Activated naive CD4-positive, alpha-beta T cell treated with anti-CD3 and anti-CD28 coated beads, Interleukin-2, amount 50 U/mL, for 24 hours (primary cell): ENCODE measurements around the gene ACBD4.
"Not testable (repeated sequence)": the region's sequence is repeated elsewhere in the genome, so short reads cannot be mapped to it uniquely, and the experiment has no call there.

Experiments used
- H3K27ac Mint-ChIP-seq: one replicate; pipeline ENCODE4 v1.8.0; 2021; ENCODE audit warnings: mild to moderate bottlenecking, mixed read lengths
- H3K27me3 Mint-ChIP-seq: one replicate; pipeline ENCODE4 v1.8.0; 2021; ENCODE audit warnings: mixed read lengths
- H3K36me3 Mint-ChIP-seq: one replicate; pipeline ENCODE4 v1.8.0; 2021; ENCODE audit warnings: mixed read lengths
- H3K4me1 Mint-ChIP-seq: one replicate; pipeline ENCODE4 v1.8.0; 2021; ENCODE audit warnings: mixed read lengths
- H3K4me3 Mint-ChIP-seq: one replicate; pipeline ENCODE4 v1.8.0; 2021; ENCODE audit warnings: mild to moderate bottlenecking, mixed read lengths
- H3K9me3 Mint-ChIP-seq: one replicate; pipeline ENCODE4 v1.8.0; 2021; ENCODE audit warnings: mixed read lengths

ACBD4 gene

DNA sequence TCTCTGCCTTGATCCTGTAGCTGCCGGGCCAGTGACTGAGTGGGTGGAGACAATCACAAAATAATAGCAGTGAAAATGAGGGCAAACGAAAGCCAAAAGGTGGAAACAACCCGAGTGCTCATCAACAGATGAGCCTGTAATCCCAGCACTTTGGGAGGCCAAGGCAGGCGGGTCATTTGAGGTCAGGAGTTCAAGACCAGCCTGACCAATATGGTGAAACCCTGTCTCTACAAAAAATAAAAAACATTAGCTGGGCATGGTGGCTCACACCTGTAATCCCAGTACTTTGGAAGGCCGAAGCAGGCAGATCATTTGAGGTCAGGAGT is 10.7 kb upstream of the ACBD4 start:
- H3K27ac Mint-ChIP-seq, H3K4me1 Mint-ChIP-seq, H3K27me3 Mint-ChIP-seq, H3K4me3 Mint-ChIP-seq, H3K36me3 Mint-ChIP-seq, H3K9me3 Mint-ChIP-seq: not testable (repeated sequence)

DNA sequence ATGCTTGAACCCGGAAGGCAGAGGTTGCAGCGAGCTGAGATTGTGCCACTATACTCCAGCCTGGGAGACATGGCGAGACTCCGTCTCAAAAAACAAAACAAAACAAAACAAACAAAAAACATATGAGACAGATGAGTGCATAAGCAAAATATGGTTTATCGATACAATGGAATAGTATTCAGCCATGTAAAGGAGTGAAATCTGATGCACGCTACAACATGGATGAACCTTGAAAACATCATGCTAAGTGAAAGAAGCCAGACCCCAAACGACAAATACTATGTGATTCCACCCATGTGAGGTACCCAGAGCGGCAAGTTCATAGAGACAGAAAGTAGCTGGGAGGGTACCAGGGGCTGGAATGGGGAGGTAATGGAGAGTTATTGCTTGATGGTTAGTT is 10.0 kb upstream of the ACBD4 start:
- Mint-ChIP-seq H3K4me1 (no peaks in the 10 kb centered on the region), H3K27me3 (no peaks in the 10 kb centered on the region), H3K9me3 (no peaks in the 10 kb centered on the region), H3K36me3 (no peaks in the 10 kb centered on the region), H3K27ac (peak overlapping the region; percentile 46), H3K4me3 (no peak overlapping the region)

DNA sequence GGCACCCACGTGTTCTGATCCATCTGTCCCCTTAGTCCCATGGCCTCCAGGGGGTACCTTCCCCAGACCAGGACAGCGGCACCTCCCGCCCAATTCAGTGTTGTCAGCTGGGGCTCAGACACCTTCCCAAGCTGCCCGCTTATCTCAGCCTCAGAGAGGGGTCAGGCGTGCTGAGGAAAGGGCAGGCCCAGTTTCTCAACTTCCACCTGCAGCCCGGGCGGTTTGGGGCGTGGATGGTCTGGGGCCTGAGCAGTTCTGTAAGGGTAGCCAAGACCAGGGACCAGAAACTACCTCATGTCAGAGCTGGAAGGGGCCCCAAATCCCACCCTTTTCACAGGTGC is 8.3 kb upstream of the ACBD4 start:
- Mint-ChIP-seq H3K27ac (no peak overlapping the region), H3K4me1 (peaks cover 6% of the 10 kb centered on the region), H3K4me3 (no peak overlapping the region), H3K9me3 (no peaks in the 10 kb centered on the region), H3K36me3 (no peaks in the 10 kb centered on the region), H3K27me3 (no peaks in the 10 kb centered on the region)

DNA sequence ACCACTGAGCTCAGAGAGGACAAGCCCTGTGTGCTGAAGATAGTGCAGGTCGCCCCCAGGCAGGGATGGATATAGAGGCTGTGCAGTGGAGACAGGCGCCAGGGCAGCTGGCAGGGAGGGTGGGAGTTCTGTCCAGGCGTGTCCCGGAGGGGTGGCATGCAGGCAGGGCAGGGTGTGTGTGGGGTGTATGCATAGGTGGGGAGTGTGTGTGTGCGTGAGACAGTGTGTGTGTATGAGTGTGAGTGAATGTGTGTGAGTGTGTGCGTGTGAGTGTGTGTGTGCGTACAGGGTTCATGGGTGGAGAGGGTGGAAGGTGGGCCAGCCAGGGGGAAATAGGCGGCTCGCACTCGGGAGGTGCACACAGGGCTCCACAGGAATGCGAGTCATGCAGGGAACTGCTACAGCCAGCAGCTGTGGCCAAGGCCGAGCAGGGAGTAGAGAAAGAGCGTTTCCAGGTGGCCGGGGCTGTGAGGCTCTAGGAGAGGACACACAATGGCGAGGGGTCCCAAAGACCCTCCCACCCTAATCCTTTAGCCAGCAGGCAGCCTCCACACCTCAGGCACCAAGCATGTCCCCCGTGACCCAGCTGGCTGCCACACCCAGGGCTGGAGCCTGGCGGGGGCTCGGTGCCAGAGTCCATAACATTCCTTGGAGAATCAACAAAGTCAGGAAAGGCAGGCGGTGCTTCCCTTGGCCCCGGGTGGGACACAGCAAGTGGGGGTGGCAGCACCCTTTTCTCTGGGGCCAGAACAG is 7.8 kb upstream of the ACBD4 start:
- Mint-ChIP-seq H3K27me3 (no peaks in the 10 kb centered on the region), H3K9me3 (no peaks in the 10 kb centered on the region), H3K27ac (no peak overlapping the region), H3K36me3 (no peaks in the 10 kb centered on the region), H3K4me1 (peaks cover 6% of the 10 kb centered on the region), H3K4me3 (no peak overlapping the region)

DNA sequence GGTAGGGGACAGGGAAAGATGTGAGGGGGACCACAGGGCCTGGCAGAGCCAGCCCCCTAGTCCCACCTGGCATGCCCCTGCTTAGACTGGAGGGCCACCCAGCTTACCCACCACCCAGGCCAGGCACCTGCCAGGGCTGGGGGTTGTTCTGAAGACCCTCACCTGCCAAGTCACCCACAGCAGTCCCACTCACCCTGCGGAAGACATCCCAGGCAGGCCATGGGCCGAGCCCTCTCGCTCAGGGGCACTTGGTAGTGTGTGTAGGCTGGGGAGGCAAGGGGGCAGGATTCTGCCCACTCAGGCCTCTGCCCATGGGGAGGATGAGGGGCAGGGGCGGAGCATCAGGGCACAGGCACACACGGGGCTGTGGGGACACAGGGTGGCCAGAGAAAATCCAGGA is 7.2 kb upstream of the ACBD4 start:
- Mint-ChIP-seq H3K4me3 (no peak overlapping the region), H3K4me1 (peaks cover 6% of the 10 kb centered on the region), H3K9me3 (no peaks in the 10 kb centered on the region), H3K36me3 (no peaks in the 10 kb centered on the region), H3K27me3 (no peaks in the 10 kb centered on the region), H3K27ac (no peak overlapping the region)

DNA sequence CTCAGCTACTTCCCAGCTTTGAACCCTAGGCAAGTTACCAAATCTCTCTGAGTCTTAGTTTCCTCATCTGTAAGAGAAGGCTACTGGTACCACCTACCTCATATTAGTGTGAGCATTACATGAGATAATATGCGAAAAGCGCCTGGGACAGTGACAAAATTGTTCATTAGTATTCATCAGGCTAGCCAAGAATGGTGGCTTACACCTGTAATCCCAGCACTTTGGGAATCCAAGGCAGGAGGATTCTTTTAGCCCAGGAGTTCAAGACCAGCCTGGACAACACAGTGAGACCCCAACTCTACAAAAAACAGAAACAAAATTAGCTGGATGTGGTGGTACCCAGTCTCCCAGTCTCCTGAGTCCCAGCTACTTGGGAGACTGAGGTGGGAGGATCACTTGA is 6.5 kb upstream of the ACBD4 start:
- H3K27me3 Mint-ChIP-seq: no peaks in the 10 kb centered on the region

DNA sequence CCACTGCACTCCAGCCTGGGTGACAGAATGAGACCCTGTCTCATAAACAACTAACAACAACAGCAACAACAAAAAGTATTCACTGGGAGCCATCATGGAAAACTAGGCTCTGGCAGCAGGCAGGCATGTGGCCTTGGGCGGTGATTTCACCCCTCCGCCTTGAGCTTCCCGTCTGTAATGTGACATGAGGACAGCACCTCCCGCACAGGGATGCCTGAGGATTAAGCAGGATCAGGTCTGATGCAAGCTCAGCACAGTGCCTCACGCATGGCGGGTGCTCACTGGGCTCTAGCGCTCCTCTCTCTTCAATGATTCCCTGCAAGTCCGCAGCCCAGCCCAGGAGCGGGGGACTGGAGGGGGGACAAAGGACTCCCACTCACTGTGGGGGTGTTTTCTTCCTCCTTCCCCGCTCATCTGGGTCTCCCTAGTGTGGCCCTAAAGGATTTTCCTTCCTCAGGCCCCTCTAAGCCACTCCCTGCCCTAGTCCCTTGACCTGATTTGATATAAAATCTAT is 6.0 kb upstream of the ACBD4 start:
- H3K9me3 Mint-ChIP-seq: no peaks in the 10 kb centered on the region
- no peaks in the 10 kb centered on the region for H3K36me3 Mint-ChIP-seq
- H3K4me1 Mint-ChIP-seq: peaks cover 10% of the 10 kb centered on the region
- H3K4me3 Mint-ChIP-seq: no peak overlapping the region
- no peaks in the 10 kb centered on the region for H3K27me3 Mint-ChIP-seq
- H3K27ac Mint-ChIP-seq: no peak overlapping the region

More for the DNA sequence above, 6.5 kb upstream of the ACBD4 start:
- Mint-ChIP-seq H3K4me3 (no peak overlapping the region), H3K4me1 (peaks cover 10% of the 10 kb centered on the region), H3K27ac (no peak overlapping the region), H3K36me3 (no peaks in the 10 kb centered on the region), H3K9me3 (no peaks in the 10 kb centered on the region)

DNA sequence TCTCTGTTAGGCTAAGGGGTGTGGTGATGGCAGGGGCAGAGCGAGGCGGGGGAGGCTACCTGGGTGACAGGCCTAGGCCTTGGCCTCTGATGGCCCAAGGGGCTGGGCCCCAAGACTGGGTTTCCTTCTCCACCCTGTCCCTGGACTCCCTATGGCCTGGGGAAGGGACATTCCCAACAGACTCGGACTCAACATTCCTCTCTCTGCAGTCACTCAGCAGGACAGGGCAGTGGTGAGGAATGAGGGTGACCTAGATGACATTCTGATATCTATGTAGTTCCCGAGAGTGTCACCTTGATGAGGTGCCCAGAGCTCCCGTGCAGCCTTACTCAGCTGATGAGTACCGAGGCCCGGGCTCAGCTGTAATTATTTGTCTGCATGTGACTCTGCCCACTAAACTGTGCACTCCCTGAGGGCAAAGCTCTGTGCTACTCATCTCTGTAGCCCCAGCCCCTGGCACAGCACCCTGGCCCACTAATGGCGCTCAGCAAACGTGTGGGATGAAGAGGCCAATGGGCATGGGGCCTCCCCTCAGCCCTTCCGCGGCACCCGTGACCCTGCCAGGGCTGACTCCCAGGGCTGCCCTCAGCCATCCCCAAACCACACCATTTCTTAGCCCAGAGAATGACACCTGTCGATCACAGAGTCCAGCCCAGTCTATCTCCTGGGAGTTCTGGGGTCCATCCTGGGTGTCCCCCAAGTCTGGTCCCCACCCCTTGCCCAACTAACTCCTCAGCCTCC is 5.4 kb upstream of the ACBD4 start:
- Mint-ChIP-seq H3K9me3 (no peaks in the 10 kb centered on the region), H3K36me3 (no peaks in the 10 kb centered on the region), H3K4me1 (peaks cover 12% of the 10 kb centered on the region), H3K4me3 (peak overlapping the region; percentile 44), H3K27me3 (no peaks in the 10 kb centered on the region), H3K27ac (peak overlapping the region; percentile 59)

DNA sequence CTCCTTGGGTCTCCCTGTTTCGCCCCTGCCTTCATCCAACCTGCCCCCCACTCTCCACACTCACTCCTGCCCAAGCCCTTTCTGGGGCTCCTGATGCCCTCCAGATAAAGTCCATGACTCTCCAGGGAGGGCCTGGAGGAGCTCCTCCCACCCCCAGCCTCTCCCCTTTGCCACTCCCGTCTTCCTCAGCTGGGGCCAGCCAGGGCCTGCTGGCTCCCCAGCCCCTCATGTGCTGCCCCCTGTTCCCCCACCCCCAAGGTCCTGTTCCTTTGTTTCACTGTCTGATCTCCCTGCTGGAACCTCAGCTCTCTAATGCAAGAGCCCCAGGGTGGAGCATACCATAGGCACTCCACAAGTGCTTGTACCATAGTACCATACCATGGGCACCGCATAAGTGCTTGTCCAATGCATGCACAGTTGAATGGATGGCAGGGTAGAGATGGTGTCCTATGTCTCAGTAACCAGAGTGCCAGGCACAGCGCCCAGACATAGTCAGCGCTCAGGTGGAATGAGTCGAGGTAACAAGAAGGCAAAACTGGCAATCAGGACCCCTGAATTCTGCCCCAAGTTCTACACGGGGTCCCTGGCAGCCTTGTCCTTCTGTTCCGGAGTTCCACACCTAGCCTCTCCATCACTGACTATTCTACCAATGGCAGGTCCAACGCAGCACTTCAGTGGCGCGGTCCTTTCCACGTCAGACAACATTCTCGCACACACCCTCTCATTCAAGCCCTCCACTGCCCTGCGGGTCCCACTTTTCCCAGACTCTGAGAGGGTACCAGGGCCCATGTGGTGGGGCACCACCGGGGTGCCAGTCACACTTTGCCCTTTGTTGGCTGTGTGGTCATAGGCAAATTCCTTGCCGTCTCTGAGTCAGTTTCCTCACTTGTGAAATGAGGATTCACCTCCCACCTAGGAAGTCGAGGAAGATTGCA is 4.5 kb upstream of the ACBD4 start:
- Mint-ChIP-seq H3K4me1 (peaks cover 14% of the 10 kb centered on the region), H3K27me3 (no peaks in the 10 kb centered on the region), H3K27ac (peak overlapping the region; percentile 59), H3K36me3 (no peaks in the 10 kb centered on the region), H3K9me3 (no peaks in the 10 kb centered on the region), H3K4me3 (peak overlapping the region; percentile 44)

DNA sequence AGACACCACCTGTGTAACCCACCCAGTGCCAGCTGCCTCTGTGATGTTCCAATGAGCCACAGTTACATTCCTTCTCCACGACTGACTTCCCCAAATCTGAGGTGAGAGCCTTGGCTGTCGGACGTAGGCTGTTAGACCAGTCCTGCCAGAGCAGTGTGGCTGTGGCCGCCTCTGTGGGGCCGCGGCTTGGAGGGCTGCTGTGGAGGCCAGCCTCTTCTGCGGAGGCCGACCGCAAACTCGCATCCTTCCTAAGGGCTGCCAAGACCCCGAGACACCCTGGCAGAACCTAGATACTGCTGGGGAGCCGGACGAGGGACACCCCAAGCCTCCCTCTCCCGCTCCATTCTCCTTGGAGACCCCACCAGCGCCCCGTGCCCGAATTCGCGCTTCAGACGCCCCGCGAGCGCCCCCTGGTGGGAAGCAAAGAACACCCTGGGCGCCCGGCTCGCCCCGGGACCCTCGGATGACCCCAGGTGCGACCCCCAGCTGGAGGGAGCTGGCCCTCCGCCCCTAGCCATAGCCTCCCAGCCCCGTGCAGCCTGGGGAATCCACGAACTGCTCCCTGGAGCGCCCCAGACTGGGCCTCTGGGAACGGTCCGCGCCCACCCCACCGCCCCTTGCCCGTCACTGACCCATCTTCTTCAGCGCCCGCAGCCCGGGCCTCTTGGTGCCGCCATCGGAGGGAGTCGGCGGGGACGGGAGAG is 3.7 kb upstream of the ACBD4 start:
- peak overlapping the region; percentile 66 for H3K4me3 Mint-ChIP-seq
- peaks cover 21% of the 10 kb centered on the region for H3K4me1 Mint-ChIP-seq
- H3K27me3 Mint-ChIP-seq: no peaks in the 10 kb centered on the region
- no peaks in the 10 kb centered on the region for H3K36me3 Mint-ChIP-seq
- H3K27ac Mint-ChIP-seq: no peak overlapping the region
- H3K9me3 Mint-ChIP-seq: no peaks in the 10 kb centered on the region

DNA sequence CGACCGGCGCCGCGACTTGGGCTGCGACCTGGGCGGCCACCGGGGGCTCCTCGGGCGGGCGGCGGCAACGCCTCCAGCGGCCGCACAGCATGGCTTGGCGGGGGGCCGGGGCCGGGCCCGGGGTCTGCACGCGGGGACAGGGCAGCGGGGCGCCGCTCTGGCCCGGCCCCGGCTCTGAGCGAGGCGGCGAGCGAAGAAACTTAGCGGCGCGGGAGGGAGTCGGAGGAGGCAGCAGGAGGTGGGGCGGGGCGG is 3.2 kb upstream of the ACBD4 start, which contains the start of gene PLCD3:
Gene PLCD3, minus strand, starts transcription at position 196 of the 252 bp plus-strand sequence. Its CDS starts 105 bp downstream, at position 91.
- H3K4me3 Mint-ChIP-seq: peak within 1 kb of the TSS; percentile 87
- peak within 1 kb of the TSS; percentile 12 for H3K27ac Mint-ChIP-seq
- no peaks in the 10 kb centered on the region for H3K9me3 Mint-ChIP-seq
- H3K27me3 Mint-ChIP-seq: no peaks in the 10 kb centered on the region
- H3K4me1 Mint-ChIP-seq: peaks cover 21% of the 10 kb centered on the region
- H3K36me3 Mint-ChIP-seq: no peaks in the 10 kb centered on the region

DNA sequence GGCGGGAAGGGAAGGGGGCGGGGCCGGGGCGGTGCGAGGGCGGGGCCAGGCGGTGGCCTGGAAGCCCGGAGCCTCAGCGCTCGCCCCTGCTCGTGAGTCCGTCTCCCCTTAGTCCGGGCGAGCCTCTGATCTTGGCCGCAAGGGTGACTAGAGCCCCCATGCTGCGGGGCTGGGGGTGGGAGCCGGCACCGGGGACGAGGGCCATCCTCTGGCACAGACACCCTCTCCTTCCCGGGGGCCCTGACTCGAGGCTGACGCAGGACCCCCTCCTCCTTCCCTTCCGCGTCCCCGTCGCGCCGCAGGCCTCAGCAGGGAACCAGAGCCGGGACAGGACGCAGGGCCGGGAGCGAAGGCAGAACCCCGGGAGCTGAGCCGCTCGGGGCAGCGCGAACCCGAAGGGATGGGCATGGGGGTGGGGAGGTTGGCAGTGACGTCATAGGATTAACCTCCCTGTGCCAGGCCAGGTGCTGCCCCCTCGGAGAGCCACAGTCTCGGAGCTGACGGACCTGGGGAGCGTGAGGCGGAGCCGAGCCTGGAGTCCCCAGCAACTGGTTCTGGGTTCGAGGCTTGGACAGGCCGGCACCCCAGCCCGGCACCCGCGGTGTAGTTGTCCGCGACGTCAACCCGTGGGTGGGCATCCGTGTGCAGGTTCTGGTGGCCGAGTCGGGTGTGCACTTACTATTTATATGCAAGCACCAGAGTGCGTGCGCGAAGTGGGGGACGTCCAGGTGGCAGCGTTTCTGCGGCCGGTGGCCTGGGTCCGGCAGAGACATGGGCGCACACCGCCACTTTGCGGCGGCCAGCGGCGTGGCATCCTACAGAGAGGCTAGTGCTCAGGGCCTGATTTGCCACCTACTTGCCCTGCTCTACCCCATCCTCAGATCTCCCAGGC is 2.7 kb upstream of the ACBD4 start:
- H3K27me3 Mint-ChIP-seq: no peaks in the 10 kb centered on the region
- peak overlapping the region; percentile 12 for H3K27ac Mint-ChIP-seq
- H3K4me1 Mint-ChIP-seq: peaks cover 21% of the 10 kb centered on the region
- H3K4me3 Mint-ChIP-seq: peak overlapping the region; percentile 87
- no peaks in the 10 kb centered on the region for H3K9me3 Mint-ChIP-seq
- no peaks in the 10 kb centered on the region for H3K36me3 Mint-ChIP-seq

DNA sequence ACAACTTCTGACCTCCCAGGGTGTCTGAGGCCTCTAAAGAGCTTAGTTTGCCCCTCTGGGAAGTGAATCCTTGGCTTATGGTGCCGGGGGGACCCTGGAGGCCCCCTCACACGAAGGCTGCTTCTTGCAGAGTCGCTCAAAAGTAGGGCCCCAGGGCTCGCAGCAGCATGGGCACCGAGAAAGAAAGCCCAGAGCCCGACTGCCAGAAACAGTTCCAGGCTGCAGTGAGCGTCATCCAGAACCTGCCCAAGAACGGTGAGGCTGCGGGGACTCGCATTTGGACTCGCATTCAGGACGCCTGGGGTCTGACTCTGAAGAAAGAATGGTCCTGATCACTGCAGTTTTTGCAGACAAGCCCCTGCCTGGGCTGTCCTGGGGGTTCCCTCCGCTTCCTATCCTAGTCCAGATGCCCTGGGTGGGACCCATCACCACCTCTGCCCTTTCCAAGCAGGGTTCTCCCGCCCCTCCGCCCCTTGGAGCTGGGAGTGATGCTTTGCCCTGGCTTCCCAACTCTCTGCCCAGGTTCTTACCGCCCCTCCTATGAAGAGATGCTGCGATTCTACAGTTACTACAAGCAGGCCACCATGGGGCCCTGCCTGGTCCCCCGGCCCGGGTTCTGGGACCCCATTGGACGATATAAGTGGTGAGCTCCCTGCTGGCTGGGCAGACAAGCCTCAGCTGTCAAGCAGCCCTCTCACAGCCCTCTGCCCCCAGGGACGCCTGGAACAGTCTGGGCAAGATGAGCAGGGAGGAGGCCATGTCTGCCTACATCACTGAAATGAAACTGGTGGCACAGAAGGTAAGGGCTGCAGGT is 698 bp downstream of the ACBD4 start:
- Mint-ChIP-seq H3K4me1 (peaks cover 21% of the 10 kb centered on the region), H3K27me3 (no peaks in the 10 kb centered on the region), H3K4me3 (peak overlapping the region; percentile 88), H3K27ac (peak overlapping the region; percentile 81), H3K36me3 (no peaks in the 10 kb centered on the region), H3K9me3 (no peaks in the 10 kb centered on the region)
